ENCODE data around the gene SLC25A46. TPM values are rescaled to one million over a fixed set of nuclear protein-coding genes. Genes with fewer than 3 reads are reported as not detected.

The SLC25A46 gene
- total and polyA plus RNA-seq, 2 experiments from 2014 or later = 14.1 to 33.1 TPM

DNA sequence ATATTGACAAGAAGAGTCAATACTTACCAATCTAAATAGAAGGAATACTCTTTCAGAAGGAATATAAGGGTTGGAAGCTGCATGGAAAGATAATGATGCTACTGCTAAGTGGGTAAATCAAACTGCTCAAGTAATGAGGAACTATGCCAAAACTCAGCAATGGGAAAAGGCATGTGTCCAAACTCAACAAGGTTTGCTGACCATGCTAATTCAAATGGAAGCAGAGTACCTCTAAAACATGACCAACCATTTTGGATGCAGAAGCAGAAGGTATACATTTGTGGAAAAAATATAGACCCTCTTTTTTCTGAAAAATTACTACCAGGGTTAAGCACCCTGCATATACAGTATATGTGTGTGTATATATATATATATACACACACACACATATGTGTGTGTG, 33.5 kb upstream of the SLC25A46 start:
- ATAC-seq (no peak), DNase-seq (ENCODE audit: low spot score) (no peak)
- no peak overlapping the region for H3K4me2 ChIP-seq
- no peak overlapping the region for H3K4me3 Mint-ChIP-seq
- H3K4me1 ChIP-seq (ENCODE audit: insufficient read depth) = no peaks in the 10 kb centered on the region
- no peak overlapping the region for H3K27ac ChIP-seq (ENCODE audit: low read depth)
- no peaks in the 10 kb centered on the region for H3K9me2 ChIP-seq (ENCODE audit: insufficient read depth)
- no peaks in the 10 kb centered on the region for H3K36me3 ChIP-seq (ENCODE audit: insufficient read depth)
- no peaks in the 10 kb centered on the region for H3F3A ChIP-seq (replicated peaks; ENCODE audit: low read depth)
- no peaks in the 10 kb centered on the region for H3K36me3 Mint-ChIP-seq (ENCODE audit: low read depth)
- peaks cover 2% of the 10 kb centered on the region for H3K27me3 Mint-ChIP-seq (ENCODE audit: insufficient read depth, low read depth, poor library complexity)
- no peaks in the 10 kb centered on the region for H4K20me1 ChIP-seq (replicated peaks; ENCODE audit: insufficient read depth)
- H3K4me3 ChIP-seq = no peak overlapping the region
- H2AFZ ChIP-seq = no peak overlapping the region
- H3K27ac Mint-ChIP-seq = no peak overlapping the region
- no peaks in the 10 kb centered on the region for H3K79me2 ChIP-seq (replicated peaks; ENCODE audit: insufficient read depth)
- H3K27me3 ChIP-seq (ENCODE audit: insufficient read depth) = no peaks in the 10 kb centered on the region
- H3K4me1 Mint-ChIP-seq = no peaks in the 10 kb centered on the region
- TF ChIP-seq POLR2AphosphoS5 (IDR thresholded peaks at IDR 0.05; ENCODE audit: low read depth) (no peak), JUNB (IDR thresholded peaks at IDR 0.05; ENCODE audit: unreplicated experiment) (no peak), ZNF331 (CRISPR knock-in tag; IDR thresholded peaks at IDR 0.05; ENCODE audit: low read depth) (no peak)
- TF ChIP-seq, protein P1, sequence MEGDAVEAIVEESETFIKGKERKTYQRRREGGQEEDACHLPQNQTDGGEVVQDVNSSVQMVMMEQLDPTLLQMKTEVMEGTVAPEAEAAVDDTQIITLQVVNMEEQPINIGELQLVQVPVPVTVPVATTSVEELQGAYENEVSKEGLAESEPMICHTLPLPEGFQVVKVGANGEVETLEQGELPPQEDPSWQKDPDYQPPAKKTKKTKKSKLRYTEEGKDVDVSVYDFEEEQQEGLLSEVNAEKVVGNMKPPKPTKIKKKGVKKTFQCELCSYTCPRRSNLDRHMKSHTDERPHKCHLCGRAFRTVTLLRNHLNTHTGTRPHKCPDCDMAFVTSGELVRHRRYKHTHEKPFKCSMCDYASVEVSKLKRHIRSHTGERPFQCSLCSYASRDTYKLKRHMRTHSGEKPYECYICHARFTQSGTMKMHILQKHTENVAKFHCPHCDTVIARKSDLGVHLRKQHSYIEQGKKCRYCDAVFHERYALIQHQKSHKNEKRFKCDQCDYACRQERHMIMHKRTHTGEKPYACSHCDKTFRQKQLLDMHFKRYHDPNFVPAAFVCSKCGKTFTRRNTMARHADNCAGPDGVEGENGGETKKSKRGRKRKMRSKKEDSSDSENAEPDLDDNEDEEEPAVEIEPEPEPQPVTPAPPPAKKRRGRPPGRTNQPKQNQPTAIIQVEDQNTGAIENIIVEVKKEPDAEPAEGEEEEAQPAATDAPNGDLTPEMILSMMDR (conservative IDR thresholded peaks at IDR 0.05; ENCODE audit: low read depth in 2 of 2) = no peak
- TF ChIP-seq, protein P2, sequence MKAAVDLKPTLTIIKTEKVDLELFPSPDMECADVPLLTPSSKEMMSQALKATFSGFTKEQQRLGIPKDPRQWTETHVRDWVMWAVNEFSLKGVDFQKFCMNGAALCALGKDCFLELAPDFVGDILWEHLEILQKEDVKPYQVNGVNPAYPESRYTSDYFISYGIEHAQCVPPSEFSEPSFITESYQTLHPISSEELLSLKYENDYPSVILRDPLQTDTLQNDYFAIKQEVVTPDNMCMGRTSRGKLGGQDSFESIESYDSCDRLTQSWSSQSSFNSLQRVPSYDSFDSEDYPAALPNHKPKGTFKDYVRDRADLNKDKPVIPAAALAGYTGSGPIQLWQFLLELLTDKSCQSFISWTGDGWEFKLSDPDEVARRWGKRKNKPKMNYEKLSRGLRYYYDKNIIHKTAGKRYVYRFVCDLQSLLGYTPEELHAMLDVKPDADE (IDR thresholded peaks at IDR 0.05) = no peak
- H3K9me3 Mint-ChIP-seq = no peaks in the 10 kb centered on the region

DNA sequence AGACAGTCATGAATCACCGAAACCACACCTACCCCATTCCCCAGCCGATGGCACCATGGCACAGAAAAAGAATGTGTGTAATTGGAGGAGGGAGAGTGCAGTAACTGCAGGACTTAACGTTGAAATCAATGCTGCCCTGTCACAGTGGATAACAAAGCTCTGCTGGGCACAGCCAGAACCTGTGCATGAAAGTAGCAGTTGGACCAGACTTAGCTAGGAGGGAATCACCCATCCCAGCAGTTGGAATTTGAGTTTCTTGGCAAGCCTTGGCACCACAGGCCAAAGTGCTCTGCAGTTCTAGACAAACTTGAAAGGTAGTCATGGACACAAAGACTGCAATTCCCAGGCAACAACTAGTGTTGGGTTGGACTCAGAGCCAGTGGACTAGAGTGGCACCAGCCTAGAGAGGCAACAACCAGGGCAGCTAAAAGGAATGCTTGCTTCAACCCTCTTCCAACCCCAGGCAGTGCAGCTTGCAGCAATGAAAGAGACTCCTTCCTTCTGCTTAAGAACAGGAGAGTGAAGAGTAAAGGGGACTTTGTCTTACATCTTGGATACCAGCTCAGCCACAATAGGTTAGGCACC, 31.5 kb upstream of the SLC25A46 start:
- TF ChIP-seq, protein P3, sequence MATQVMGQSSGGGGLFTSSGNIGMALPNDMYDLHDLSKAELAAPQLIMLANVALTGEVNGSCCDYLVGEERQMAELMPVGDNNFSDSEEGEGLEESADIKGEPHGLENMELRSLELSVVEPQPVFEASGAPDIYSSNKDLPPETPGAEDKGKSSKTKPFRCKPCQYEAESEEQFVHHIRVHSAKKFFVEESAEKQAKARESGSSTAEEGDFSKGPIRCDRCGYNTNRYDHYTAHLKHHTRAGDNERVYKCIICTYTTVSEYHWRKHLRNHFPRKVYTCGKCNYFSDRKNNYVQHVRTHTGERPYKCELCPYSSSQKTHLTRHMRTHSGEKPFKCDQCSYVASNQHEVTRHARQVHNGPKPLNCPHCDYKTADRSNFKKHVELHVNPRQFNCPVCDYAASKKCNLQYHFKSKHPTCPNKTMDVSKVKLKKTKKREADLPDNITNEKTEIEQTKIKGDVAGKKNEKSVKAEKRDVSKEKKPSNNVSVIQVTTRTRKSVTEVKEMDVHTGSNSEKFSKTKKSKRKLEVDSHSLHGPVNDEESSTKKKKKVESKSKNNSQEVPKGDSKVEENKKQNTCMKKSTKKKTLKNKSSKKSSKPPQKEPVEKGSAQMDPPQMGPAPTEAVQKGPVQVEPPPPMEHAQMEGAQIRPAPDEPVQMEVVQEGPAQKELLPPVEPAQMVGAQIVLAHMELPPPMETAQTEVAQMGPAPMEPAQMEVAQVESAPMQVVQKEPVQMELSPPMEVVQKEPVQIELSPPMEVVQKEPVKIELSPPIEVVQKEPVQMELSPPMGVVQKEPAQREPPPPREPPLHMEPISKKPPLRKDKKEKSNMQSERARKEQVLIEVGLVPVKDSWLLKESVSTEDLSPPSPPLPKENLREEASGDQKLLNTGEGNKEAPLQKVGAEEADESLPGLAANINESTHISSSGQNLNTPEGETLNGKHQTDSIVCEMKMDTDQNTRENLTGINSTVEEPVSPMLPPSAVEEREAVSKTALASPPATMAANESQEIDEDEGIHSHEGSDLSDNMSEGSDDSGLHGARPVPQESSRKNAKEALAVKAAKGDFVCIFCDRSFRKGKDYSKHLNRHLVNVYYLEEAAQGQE (IDR thresholded peaks at IDR 0.05; ENCODE audit: unreplicated experiment) = no peak
- TF ChIP-seq JUNB (IDR thresholded peaks at IDR 0.05; ENCODE audit: unreplicated experiment) = no peak
- TF ChIP-seq CREB1 (CRISPR knock-in tag; IDR thresholded peaks at IDR 0.05; ENCODE audit: low read depth) = no peak
- TF ChIP-seq, protein P2 (IDR thresholded peaks at IDR 0.05) = no peak
- TF ChIP-seq EZH2phosphoT487 (IDR thresholded peaks at IDR 0.05; ENCODE audit: unreplicated experiment) = no peak
- ATAC-seq (no peak), DNase-seq (ENCODE audit: low spot score) (no peak)
- H3K4me3 Mint-ChIP-seq = no peak overlapping the region
- H3K36me3 ChIP-seq (ENCODE audit: insufficient read depth) = no peaks in the 10 kb centered on the region
- no peak overlapping the region for H3K27ac ChIP-seq (ENCODE audit: low read depth)
- H3K27me3 Mint-ChIP-seq (ENCODE audit: insufficient read depth, low read depth, poor library complexity) = peaks cover 2% of the 10 kb centered on the region
- no peaks in the 10 kb centered on the region for H3K9me3 Mint-ChIP-seq
- no peaks in the 10 kb centered on the region for H4K20me1 ChIP-seq (replicated peaks; ENCODE audit: insufficient read depth)
- H3K27me3 ChIP-seq (ENCODE audit: insufficient read depth) = no peaks in the 10 kb centered on the region
- no peaks in the 10 kb centered on the region for H3K4me1 Mint-ChIP-seq
- no peaks in the 10 kb centered on the region for H3K9me2 ChIP-seq (ENCODE audit: insufficient read depth)
- no peak overlapping the region; the same call in 1 of the 2 replicates for H3K27ac Mint-ChIP-seq
- no peaks in the 10 kb centered on the region for H3K36me3 Mint-ChIP-seq (ENCODE audit: low read depth)
- no peaks in the 10 kb centered on the region for H3K4me1 ChIP-seq (ENCODE audit: insufficient read depth)
- H3K4me3 ChIP-seq = no peak overlapping the region
- H2AFZ ChIP-seq = no peak overlapping the region
- H3K79me2 ChIP-seq (replicated peaks; ENCODE audit: insufficient read depth) = no peaks in the 10 kb centered on the region
- H3K4me2 ChIP-seq = no peak overlapping the region
- H3F3A ChIP-seq (replicated peaks; ENCODE audit: low read depth) = no peaks in the 10 kb centered on the region
